DND-41 (cell line): ENCODE measurements around the gene OCA2.

ENCODE experiments used
- CTCF ChIP-seq: IDR thresholded peaks from 2 replicates; pipeline ENCODE4 v1.5.1; 2012; ENCODE audit warnings: borderline replicate concordance, low read length, moderate library complexity, mild to moderate bottlenecking; ENCODE audit not compliant: poor library complexity, severe bottlenecking; ENCODE audit errors: extremely low read depth
- EZH2 ChIP-seq: IDR thresholded peaks from 3 replicates; pipeline ENCODE4 v1.6.1; 2012; ENCODE audit warnings: borderline replicate concordance, low read depth, mild to moderate bottlenecking, moderate library complexity, low read length, inconsistent platforms; ENCODE audit not compliant: severe bottlenecking

- TF ChIP-seq EZH2 (no peak), CTCF (no peak)
Observed at GRCh38 chr15:28075573-28075972, 23.5 kb downstream of the OCA2 start.
